Esophagus muscularis mucosa (tissue), 3 donors: ENCODE measurements around the gene KIF21B.

ENCODE experiments used
- CTCF ChIP-seq, 3 experiments: fragments of 200-600 bp in 2 of 3; fragments of 450-650 bp in 1 of 3; sonication (generic) in 2 of 3; IDR thresholded peaks; one replicate each; pipeline ENCODE4 v1.5.1; 2017 to 2019; ENCODE audit warnings: antibody characterized with exemption in 3 of 3, mild to moderate bottlenecking in 2 of 3, moderate library complexity in 1 of 3
- POLR2A ChIP-seq: fragments of 450-650 bp; IDR thresholded peaks from one replicate; pipeline ENCODE4 v1.6.1; 2017; ENCODE audit warnings: antibody characterized with exemption, moderate library complexity, mild to moderate bottlenecking, low read depth

DNA sequence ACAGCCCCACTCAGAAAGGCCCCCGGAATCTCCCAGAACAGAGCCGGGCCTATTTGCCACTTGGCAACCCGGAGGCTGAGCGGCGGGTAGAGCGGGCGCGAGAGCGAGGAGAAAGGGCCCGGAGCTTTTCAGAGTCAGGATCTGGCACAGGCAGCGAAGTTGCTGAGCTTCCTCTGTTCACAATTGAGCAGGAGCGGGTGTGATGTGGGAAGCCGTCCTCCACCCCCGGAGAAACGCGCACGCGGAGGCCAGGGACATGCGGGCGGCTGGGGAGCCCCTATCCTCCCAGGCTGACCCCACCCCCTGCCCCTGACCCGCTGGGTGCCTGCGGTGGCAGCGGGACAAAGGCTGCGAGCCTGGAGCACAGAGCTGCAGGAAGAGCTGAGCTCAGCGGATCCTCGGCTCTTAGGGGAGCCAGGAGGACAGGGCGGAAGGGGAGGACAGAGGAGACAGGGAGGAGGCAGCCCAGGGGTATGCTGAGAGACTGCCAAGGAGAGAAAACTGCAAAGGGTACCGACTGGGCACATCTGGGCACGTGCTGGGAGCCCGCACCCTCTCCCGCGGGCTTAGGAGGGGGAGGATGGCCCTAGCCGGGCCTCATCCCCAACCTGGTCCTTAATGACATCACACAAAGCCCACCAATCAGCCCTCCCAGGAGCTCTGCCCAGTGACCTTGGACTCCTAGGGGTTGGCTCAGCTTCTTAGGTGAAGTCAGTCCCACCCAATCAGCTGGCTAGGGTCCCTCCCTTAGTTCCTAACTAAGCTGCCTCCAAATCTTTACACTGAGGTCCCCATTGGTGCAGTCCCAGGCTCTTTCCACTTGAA, 9.3 kb downstream of the KIF21B start:
- no peak for TF ChIP-seq CTCF (IDR thresholded peaks at IDR 0.05)
- no peak for TF ChIP-seq POLR2A
